Endodermal cell (in vitro differentiated cells): ENCODE data around the gene TMEM18. TPM values are rescaled to one million over a fixed set of nuclear protein-coding genes. Genes with fewer than 3 reads are reported as not detected.

Experiments
- DNase-seq: peaks from one replicate; pipeline ENCODE4 v3.0.0-alpha.2; 2017
- H3K27ac ChIP-seq: 2 replicates; pipeline ENCODE4 v1.5.1; 2013; ENCODE audit warnings: mild to moderate bottlenecking, low read depth, low read length, moderate library complexity
- H3K27me3 ChIP-seq: 2 replicates; pipeline ENCODE4 v1.6.1; 2013; ENCODE audit warnings: mild to moderate bottlenecking, low read length, moderate library complexity; ENCODE audit not compliant: insufficient read depth, control insufficient read depth, poor library complexity, severe bottlenecking
- H3K36me3 ChIP-seq: 2 replicates; pipeline ENCODE4 v1.7.0; 2013; ENCODE audit warnings: mild to moderate bottlenecking, low read length, moderate library complexity; ENCODE audit not compliant: control insufficient read depth, insufficient read depth
- H3K4me1 ChIP-seq: one replicate; pipeline ENCODE4 v1.7.0; 2013; ENCODE audit warnings: low read length; ENCODE audit not compliant: control insufficient read depth, insufficient read depth
- H3K4me3 ChIP-seq: 2 replicates; pipeline ENCODE4 v1.5.1; 2013; ENCODE audit warnings: mild to moderate bottlenecking, low read length, moderate library complexity
- H3K9ac ChIP-seq: 2 replicates; pipeline ENCODE4 v1.6.1; 2013; ENCODE audit warnings: mild to moderate bottlenecking, low read length, moderate library complexity; ENCODE audit not compliant: poor library complexity, severe bottlenecking; ENCODE audit errors: extremely low read depth
- H3K9me3 ChIP-seq: 2 replicates; pipeline ENCODE4 v1.6.1; 2013; ENCODE audit warnings: mild to moderate bottlenecking, low read length, moderate library complexity; ENCODE audit not compliant: control insufficient read depth
- H3K27ac Mint-ChIP-seq: 2 replicates; pipeline ENCODE4 v1.8.0; 2020; ENCODE audit warnings: mixed read lengths
- H3K27me3 Mint-ChIP-seq: 2 replicates; pipeline ENCODE4 v1.8.0; 2021; ENCODE audit warnings: mild to moderate bottlenecking, mixed read lengths; ENCODE audit not compliant: insufficient read depth
- H3K36me3 Mint-ChIP-seq: 2 replicates; pipeline ENCODE4 v1.8.0; 2020; ENCODE audit warnings: low read depth, mixed read lengths
- H3K4me1 Mint-ChIP-seq: 2 replicates; pipeline ENCODE4 v1.8.0; 2020; ENCODE audit warnings: mixed read lengths
- H3K4me3 Mint-ChIP-seq: 2 replicates; pipeline ENCODE4 v1.8.0; 2020; ENCODE audit warnings: mild to moderate bottlenecking, moderate library complexity, mixed read lengths
- H3K9me3 Mint-ChIP-seq: 2 replicates; pipeline ENCODE4 v1.8.0; 2020; ENCODE audit warnings: mild to moderate bottlenecking, mixed read lengths
- CTCF ChIP-seq: fragments of 200-600 bp; sonication (generic); conservative IDR thresholded peaks from 2 replicates; pipeline ENCODE4 v1.5.0; 2021; ENCODE audit warnings: antibody characterized with exemption, mild to moderate bottlenecking
- WGBS, 2 experiments: methylation state at CpG; one replicate each; pipeline versions ENCODE4 v1.1.5 to v1.1.7; 2013; ENCODE audit warnings: missing lambda C conversion rate in 2 of 2, mixed read lengths in 1 of 2; ENCODE audit not compliant: insufficient coverage in 1 of 2, insufficient read length in 1 of 2; 5-methylcytosine and 5-hydroxymethylcytosine counted together
- total RNA-seq, 2 donors: library from RNA; stranded (reverse); fragmentation: NEBNext Ultra II Directional in 1 of 2; extraction: Animal tissue kit (Norgen Biotek cat#: 25700) in 1 of 2; gene quantifications; 2 replicates in 1 of 2; 3 replicates in 1 of 2; pipeline ENCODE4 v1.2.1, GENCODE V29; 2021

The TMEM18 gene
- total RNA-seq, 2 donors from 2014 or later = 19.9 to 20.1 TPM

GRCh38 chr2:630451-631320 is 46.5 kb downstream of the TMEM18 start:
- Mint-ChIP-seq H3K27ac (no peak overlapping the region), H3K9me3 (peaks cover 2% of the 10 kb centered on the region), H3K4me1 (peaks cover 9% of the 10 kb centered on the region), H3K4me3 (no peak overlapping the region), H3K27me3 (peaks cover under 1% of the 10 kb centered on the region), H3K36me3 (no peaks in the 10 kb centered on the region)
- Histone ChIP-seq H3K4me1 (peaks cover 6% of the 10 kb centered on the region), H3K9me3 (no peaks in the 10 kb centered on the region), H3K4me3 (no peak overlapping the region), H3K36me3 (no peaks in the 10 kb centered on the region), H3K27ac (no peak overlapping the region), H3K9ac (no peak overlapping the region), H3K27me3 (no peaks in the 10 kb centered on the region)
- no CpG with 5 or more reads among the region's 1 CpG for WGBS, 2 experiments
- TF ChIP-seq CTCF = no peak
- DNase-seq = no peak

- H3K27me3 Mint-ChIP-seq = no peaks in the 10 kb centered on the region
- Histone ChIP-seq H3K27ac (no peak overlapping the region), H3K36me3 (no peaks in the 10 kb centered on the region), H3K4me1 (peaks cover 6% of the 10 kb centered on the region), H3K9me3 (no peaks in the 10 kb centered on the region), H3K27me3 (no peaks in the 10 kb centered on the region), H3K9ac (no peak overlapping the region), H3K4me3 (no peak overlapping the region)
- WGBS, 2 experiments = 72 to 86% methylated on average over 1 of the region's 2 CpGs
- H3K36me3 Mint-ChIP-seq = no peaks in the 10 kb centered on the region
- DNase-seq = no peak
- peaks cover 2% of the 10 kb centered on the region for H3K9me3 Mint-ChIP-seq
- peaks cover 9% of the 10 kb centered on the region for H3K4me1 Mint-ChIP-seq
- TF ChIP-seq CTCF = no peak
- no peak overlapping the region for H3K4me3 Mint-ChIP-seq
- H3K27ac Mint-ChIP-seq = no peak overlapping the region
Observed at GRCh38 chr2:629961-630360, 47.2 kb downstream of the TMEM18 start.

- WGBS, 2 experiments = 86 to 91% methylated on average over 7 to 17 of the region's 17 CpGs
- H3K4me3 Mint-ChIP-seq = no peak overlapping the region
- Histone ChIP-seq H3K27me3 (no peaks in the 10 kb centered on the region), H3K9ac (no peak overlapping the region), H3K4me1 (no peaks in the 10 kb centered on the region), H3K36me3 (no peaks in the 10 kb centered on the region), H3K4me3 (no peak overlapping the region), H3K27ac (no peak overlapping the region), H3K9me3 (no peaks in the 10 kb centered on the region)
- H3K4me1 Mint-ChIP-seq = peaks cover 4% of the 10 kb centered on the region
- no peaks in the 10 kb centered on the region for H3K27me3 Mint-ChIP-seq
- no peaks in the 10 kb centered on the region for H3K36me3 Mint-ChIP-seq
- DNase-seq = peak; percentile 40
- TF ChIP-seq CTCF = no peak
- no peak overlapping the region for H3K27ac Mint-ChIP-seq
- peaks cover 2% of the 10 kb centered on the region for H3K9me3 Mint-ChIP-seq
Observed at GRCh38 chr2:628651-629050, 48.6 kb downstream of the TMEM18 start.
